NCI-H748 treated with DMSO at 0.1 percent for 48 hours (cell line): ENCODE data around the gene PLA2G6.

ENCODE experiments used
- DNase-seq: peaks from one replicate; lab custom pipeline; 2025; lab: John Stamatoyannopoulos, UW

Gene PLA2G6

DNA sequence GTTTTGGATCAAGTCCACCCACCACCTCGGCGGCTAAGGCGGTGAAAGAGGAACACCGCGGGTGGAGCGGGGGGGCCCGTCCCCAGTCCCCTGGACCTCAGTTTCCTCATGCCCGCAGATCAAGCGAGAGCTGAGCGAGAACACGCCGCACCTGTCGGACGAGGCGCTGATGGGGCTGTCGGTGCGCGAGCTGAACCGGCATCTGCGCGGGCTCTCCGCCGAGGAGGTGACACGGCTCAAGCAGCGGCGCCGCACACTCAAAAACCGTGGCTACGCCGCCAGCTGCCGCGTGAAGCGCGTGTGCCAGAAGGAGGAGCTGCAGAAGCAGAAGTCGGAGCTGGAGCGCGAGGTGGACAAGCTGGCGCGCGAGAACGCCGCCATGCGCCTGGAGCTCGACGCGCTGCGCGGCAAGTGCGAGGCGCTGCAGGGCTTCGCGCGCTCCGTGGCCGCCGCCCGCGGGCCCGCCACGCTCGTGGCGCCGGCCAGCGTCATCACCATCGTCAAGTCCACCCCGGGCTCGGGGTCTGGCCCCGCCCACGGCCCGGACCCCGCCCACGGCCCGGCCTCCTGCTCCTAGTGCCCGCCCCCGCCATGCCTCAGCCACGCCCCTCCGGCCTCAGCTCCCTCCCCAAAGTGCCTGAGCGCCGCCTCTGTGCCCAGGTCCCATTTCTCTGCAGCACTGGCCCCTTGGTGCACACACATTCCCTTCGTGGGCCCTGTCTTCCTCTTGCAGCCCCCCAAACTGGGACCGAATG lies 32.8 kb upstream of the PLA2G6 start:
- no peak for DNase-seq

DNA sequence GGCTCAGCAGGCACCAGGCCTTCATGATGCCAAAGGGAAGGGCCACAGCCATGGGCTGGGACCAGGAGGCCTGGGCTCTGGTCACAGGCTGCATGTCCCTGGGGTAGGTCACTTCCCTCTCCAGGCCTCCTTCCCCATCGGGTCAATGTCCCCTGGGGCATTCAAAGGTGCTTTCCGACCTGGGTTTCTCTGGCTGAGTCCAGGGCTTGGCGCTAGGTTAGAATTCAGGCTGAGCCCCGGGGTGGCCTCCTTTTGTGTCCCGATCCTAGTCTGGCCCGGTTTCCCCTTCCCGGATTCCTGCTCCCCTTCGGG lies 32.3 kb upstream of the PLA2G6 start:
- DNase-seq, result no peak

DNA sequence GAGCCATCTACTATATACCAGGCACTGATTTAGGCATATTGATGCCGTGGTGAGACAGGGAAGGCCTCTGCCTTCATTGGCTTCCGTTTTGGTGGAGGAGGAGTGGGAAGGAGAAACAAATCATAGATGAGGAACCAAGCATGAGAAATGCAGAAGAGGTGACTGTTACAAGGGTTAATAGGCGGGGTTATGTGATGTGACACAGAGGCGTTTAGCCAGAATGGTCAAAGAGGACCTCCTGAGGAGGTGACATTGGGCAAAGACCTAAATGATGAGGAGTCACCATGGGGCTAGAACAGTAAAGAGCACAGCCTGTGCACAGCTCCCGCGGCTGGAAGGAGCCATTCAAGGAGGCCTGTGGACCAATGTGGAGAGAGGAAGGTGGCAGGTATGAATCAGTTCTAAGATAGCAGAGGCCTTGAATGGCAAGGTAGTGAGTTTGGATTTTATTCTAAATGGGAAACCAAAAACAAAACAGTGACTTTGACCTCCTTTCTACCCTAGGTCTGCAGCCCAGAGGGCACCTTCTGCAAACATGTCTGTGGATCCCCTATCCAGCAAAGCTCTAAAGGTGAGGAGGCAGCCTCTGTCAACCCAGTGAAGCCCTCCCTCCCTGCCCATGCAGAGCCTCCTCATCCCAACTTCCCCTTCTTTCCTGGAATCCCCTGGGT lies 31.8 kb upstream of the PLA2G6 start:
- no peak for DNase-seq

DNA sequence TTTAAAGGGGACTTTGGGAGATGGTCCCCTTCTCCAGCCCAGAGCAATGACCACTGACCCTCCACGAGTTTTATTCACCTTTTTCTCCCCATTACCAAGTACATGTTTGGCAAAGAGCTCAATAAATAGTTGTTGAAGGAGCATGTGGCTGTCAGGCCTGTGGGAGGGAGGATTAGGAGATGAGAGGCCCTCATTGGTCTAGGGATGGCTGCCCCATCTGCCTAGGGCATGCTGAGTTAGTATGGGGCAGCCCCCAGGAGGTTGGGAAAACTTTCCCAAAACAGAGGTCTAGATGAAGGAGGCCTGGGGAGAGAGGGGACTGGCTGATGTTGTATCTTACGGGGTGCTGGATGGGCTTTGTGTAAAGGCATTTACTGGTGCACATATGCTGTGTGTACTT lies 30.8 kb upstream of the PLA2G6 start:
- no peak for DNase-seq

DNA sequence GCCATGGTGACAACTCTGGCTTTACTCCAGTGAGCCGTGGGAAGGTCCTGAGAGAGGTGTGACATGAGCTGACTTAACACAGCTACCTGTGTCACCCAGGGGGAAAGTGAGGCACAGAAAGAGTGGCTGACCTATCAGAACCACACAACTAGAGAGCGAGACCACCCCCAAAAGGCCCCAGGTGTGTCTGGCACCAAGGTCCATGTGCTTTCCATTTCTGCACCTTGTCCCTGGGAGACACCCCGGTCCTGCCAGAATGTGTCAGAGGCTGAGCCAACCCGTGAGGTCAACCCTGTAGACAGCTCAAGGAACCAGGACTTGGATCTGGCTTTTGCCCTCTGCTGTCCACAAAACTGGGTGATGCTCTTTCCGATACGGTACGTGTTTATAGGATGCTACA lies 29.9 kb upstream of the PLA2G6 start:
- no peak for DNase-seq

DNA sequence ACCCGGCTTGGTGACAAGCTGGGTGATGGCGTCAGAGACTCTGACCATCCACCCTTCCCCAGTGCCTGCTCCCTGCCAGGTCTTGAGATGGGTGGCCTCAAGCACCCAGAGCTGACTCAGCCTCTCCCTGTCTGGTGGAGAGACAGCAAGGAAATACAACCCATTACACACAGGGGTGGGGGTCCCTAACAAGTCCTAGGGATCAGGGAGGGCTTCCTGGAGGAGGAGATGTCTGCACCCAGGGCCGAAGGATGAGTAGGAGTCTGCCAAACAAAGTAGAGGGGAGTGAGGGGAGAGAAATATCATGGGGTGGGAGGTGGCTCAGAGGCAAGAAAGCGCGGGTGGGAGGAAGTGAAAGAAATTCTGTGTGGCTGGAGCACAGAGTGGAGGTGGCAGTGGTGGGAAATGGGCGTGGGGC lies 26.9 kb upstream of the PLA2G6 start:
- no peak for DNase-seq

DNA sequence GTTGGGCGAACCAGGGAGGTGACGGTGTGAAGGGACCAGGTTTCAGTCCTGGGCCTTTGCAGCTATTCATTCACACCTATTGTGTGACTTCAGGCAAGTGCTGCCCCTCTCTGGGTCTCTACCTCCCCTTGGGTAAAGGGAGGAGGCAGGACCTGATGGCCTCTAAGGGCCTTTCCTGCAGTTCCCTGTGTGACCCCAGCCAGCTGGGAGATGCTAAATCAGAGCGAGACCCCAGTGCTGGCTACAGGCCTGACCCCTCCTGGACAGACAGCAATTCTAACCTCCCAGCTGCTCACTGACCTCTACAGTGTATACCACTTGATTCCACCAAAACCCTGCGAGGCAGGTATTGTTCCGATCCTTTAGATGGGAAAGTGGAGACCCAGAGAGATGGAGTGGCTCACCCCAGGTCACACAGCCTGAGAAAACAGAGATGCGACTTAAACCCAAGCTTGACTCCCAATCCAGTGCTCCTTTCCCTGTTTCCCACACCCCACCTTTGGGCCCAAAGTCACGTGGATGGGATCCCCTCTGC lies 26.3 kb upstream of the PLA2G6 start:
- no peak for DNase-seq

DNA sequence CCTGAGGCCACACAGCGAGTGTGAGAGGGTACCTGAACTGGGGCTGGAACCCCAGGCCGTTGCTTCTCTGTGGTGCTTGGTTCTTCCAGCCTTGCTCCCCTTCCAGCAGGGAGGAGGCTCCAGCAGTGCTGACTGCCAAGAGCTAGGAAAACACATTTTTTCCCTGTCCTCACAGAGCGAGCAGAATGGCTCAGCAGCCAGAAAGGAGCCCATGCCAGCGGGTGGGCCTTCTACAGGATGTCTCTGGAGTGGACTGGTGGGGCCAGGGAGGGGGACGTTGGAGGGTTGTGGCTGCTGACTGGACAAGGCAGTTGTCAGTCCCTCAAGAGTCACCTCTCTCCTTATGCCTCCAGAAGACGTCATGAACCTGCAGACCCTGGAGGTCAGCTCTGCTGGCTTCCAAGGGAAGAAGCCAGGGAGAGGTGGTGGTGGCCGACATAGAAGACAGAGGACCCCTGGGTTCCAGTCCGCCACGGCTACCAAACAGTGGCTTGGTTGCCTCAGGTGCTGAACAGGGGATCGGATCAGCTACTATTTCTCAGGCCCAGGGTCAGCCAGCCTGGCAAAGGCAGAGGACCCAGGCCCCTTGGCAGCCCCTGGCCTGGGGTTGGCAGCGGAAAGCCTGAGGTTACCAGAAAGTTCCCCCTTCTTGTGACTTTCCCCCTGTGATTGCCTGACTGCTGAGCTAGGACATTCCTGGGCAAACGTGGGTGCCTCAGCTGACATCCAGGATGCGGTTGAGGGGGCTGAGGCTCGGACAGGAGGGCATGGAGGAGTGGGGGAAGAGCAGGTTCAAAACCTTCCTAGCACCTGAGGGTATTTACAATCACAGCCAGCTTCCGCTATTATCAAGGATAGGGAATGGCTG lies 23.9 kb upstream of the PLA2G6 start:
- no peak for DNase-seq

DNA sequence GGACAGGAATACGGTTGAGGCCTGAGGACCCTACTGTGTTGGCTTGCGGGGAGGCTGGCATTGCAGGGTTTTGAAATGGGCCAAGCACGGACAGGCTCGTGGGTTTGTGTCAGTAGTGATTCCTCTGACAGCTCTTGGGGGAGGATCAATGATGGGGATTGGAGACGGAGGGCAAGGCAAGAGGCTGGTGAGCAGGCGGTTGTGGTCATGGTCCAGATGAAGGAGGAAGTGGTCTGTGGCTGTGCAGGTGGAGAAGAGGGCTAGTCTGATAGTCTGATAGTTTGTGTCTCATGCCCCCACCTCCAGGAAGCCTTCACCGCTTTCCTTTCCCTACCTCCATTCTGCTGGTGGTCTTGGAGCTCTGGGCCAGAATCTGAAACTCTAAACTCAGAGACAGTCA lies 23.2 kb upstream of the PLA2G6 start:
- DNase-seq, result no peak

DNA sequence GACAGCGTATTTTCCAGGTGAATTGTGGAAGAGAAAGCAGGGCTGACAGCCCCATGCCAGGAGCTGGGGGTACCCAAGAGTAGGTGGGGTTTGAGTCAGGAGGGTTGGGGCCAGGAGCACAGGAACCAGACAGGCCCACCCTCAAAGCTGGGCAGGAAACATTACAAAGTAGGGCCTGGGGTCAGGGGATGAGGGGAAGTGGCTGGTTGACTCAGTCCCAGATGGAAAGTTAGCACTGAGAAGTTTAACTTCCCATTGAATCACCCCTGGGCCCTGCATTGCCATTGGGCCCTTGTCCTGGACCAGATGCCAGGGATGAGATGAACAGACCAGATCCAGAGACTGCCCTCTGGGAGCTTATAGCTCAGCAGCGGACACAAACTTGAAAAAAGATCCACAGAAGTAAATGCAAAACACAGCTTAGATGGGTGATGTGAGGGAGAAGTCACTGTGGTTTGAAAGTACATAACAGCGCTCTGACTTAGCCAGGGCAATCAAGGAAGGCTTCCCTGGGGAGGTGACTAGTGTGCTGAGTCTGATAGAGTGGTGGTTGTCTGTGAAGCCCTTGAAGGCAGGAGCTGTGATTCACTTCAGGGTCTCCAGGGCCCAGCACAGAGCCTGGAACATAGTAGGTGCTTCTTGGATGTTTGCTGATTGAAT lies 22.4 kb upstream of the PLA2G6 start:
- no peak for DNase-seq

DNA sequence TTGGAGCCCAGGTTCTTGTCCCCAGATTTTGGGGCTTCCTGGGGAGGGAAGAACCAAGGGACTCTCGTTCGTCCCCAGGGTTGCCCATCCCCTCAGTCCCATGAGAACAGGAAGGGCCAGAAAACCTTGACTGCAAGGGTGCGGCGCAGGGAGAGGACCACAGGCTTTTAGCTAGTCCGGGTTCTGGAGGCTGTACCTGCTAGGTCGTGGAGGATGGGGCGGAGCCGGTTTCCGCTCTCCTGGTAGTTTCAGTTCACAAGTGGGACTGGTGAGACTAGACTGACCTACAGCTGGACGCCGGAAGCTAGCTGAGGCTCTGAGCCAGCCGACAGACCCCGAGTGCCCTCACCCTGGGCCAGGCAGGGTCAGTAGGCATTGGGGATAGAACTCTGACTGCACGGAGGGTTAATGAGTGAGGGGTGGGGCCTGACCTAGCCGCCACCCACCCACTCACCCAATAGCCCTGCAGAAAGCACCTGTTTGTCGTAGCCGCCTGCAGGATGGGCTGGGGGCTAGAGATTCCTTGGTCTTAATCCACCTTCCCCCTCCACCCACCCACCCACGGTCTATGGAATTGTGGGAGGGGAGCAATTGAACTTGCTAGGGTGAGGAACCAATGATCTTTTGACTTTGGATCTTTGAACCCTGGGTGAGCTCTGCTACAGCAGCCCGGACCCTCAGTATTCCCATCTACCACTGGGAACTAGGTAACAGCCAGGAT lies 21.6 kb upstream of the PLA2G6 start:
- no peak for DNase-seq

DNA sequence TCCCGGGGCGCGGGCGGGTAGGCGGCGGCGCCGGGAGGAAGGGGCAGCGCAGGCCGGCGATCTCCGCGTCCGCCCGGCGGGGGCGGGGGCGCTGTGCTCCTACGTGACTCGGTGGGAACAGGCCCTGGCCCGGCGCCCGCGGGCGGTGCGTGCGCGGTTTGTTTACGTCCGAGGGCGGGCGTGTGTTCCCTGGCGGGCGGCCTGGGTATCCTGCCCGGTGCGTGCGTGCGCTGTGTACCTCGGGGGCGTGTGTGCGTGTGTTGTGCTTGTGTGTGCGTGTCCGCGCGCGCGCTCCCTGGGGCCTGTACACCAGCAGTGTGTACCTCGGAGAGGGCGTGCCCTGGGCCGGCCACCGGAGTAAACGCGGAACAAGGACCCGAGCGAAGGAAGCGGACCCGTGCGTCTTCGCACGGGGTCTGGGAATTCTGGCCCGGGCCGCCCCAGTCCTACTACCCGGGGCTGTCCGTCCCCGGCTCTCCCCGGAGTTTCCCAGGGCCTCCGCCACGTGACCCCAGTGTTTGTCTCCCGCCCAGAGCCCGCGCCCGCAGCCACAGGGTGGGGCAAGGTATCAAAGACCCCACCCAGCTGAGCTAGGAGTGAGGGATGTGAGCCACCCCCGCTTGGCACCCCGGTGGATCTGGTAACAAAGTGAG lies 20.9 kb upstream of the PLA2G6 start:
- DNase-seq, result peak; percentile 20

DNA sequence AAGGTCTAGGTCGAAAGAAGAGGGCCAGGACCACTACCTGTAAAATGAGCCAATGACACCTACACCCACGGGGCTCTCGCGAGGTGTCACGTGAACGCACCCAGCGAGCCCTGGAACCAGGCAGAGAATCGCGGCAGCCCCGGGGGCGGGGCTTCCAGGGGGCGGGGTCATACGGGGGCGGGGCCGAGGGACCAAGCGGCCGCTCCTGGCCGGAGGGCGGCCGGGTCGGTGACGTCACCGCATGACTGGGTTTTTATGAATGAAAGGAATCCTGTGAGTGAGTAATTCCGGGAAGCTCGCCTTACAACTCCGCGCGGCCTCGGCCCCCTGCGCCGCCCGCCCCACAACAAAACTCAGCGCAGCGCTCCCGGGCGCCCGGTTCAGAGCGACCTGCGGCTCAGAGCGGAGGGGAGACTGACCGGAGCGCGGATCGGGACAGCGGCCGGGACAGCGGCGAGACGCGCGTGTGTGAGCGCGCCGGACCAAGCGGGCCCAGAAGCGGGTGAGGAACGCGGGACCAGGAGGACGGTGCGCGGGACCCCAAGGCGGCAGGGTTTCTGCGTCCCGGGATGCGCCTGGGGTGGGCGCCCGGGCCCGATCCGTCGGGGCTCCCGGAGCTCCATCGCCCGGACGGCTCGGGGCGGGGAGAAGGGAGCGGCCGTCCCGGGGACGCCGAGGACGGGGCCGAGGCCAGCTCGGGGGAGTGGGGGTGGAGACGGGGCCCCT lies 20.2 kb upstream of the PLA2G6 start, which contains the start of gene MAFF:
Gene MAFF, plus strand, starts transcription at position 284 of the 726 bp plus-strand sequence. CDS start 11,860 bp downstream, outside the sequence.
- DNase-seq, result peak; percentile 43

DNA sequence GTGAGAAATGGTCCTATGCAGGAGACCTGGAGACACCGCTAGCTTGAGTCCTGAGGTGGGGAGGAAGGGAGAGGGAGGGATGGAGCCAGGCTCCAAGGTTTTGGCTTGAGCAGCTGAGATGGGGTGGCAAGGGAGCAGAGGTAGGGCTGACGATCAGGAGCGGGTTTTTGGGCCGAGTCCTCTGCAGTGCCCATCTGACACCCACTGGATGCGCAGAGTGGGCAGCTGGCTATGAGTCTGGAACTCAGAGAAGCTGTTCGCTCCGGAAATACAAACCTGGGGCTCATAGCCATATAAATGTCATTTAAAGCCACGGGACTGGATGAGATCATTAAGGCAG lies 19.7 kb upstream of the PLA2G6 start:
- DNase-seq, result no peak

DNA sequence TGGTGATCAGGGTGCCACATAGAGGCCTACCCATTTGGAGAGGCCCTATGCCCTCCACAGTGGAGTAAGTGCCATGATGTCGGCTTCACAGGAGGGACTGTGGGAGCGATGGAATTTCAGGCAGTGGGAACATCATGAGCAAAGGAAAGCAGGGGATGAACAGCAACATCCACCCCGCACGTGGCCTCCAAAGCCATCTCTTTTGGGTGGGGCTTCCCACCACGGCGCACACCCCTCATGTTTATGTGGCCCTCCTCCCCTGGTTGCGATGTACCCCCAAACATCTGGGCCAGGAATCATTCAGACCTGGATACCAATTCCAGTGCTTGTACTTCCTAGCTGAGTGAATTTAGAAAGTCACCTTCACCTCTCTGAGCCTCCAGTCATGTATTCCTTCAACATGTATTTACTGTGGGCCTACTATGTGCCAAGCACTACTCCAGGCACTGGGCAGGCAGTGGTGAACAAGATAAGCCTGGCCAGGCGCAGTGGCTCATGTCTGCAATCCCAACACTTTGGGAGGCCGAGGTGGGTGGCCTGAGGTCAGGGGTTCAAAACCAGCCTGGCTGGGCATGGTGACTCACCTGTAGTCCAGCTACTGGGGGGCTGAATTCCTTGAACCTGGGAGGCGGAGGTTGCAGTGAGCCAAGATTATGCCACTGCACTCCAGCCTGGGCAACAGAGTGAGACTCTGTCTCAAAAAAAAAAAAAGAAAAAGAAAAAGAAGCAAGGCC lies 18.4 kb upstream of the PLA2G6 start:
- no peak for DNase-seq

DNA sequence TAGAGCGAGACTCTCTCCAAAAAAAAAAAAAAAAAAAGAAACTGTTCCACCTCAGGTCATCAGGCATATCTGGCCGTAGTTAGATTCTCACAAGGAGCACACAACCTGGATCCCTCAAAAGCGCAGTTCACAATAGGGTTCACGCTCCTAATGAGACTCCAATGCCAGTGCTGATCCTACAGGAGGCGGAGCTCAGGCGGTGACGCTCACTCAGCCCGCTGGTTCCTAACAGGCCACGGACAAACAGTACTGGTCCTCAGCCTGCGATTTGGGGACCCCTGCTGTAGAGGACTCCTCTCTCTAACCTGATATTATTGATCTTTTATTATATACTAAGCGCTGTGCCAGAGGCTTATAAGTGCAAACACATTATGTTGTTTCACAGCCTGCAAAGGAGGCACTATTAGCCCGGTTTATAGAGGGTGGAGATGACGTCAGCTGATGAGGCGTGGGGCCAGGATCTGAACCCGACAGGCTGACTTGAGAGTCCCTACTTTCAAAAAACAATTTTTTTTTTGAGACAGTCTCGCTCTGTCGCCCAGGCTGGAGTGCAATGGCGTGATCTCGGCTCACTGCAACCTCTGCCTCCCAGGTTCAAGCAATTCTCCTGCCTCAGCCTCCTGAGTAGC lies 15.3 kb upstream of the PLA2G6 start:
- DNase-seq, result no peak

DNA sequence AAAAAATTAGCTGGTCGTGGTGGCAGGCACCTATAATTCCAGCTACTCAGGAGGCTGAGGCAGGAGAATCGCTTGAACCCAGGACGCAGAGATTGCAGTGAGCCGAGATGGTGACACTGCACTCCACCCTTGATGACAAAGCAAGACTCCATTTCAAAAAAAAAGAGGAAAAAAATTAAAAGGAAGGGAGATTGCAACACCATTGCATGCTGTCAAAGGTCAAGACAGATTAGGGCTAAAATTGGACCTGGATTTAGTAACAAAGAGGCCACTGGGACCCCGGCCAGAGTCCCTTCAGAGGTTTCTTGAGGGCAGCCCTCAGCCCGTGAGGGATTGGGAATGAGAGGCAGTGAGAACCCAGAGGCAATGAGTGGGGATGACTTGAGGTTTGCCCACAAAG lies 11.9 kb upstream of the PLA2G6 start:
- DNase-seq, result no peak

DNA sequence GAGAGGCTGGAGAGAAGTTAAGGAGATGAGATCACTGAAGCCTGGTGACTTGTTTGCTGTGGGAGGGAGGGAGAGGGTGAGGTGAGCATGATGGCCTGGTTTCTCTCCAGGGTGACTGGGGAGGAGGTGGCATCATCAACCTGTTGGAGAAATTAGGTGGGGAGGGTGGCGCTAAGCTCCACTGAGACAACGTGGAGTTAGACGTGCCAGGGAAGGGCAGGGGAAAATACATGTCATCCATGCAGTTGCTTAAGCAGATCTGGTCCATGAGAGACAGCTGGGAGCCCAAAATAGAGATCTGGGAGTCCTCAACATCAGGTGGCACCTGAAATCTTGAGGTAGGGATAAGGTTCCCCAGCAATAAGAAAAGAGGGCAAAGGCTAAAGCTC lies 10.8 kb upstream of the PLA2G6 start:
- DNase-seq, result no peak
